Measurements from ENCODE around the gene ADAMTS9.

Gene ADAMTS9

DNA sequence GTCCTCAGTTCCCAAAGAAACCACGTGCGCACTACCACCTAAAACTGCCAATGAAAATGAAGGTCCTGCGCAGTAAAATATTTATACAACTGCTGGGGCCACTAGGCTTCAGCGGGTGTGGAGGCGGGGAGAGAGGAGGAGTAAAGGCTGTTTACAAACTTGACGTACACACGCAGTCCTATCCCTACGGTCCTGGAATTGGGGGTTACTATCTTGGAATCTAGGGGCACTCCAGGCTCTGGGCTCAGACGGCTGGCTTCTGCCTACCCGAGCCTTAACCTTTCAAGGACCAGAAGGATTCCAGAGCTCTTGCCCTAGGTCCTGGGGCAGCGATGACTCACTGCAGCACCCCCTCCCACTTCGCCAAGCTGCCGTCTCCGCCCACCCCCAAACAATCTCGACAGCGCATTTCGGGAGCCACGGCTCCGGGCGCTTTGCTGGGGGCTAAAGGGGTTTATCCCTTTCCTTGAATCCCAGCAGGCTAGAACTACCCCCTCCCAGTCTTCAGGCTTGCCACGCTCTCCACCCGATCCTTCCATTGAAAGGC is 3.0 kb downstream of the ADAMTS9 start:
- peak overlapping the region; percentile 79 for H3K4me3 ChIP-seq (ENCODE audit: insufficient read length, low read depth)
- H3K36me3 ChIP-seq (ENCODE audit: insufficient read depth, insufficient read length, low read length) = peaks cover 32% of the 10 kb centered on the region

DNA sequence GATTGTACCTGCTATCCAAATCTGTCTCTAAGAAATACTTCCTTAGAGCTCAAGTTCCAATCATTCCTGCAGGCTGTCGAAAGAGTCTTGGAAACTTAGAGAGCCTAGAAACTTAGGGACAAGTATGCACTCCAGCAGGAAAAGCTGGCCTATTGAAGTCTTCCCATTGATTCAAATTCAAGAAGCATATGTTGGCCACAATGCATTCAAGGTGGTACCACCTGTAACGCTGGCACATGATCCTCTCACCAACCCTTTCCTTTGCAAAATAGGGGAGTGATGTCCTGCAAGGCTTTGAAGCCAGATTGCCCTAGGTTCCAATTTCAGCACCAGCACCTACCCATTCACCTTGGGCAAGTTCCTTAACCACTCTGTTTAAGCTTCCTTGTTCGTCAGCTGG is 6.0 kb downstream of the ADAMTS9 start:
- Histone ChIP-seq H3K36me3 (ENCODE audit: insufficient read depth, insufficient read length, low read length) (peaks cover 59% of the 10 kb centered on the region), H3K4me3 (ENCODE audit: insufficient read length, low read depth) (no peak overlapping the region), H3K9me3 (ENCODE audit: insufficient read depth, low read length) (no peaks in the 10 kb centered on the region), H3K9ac (ENCODE audit: insufficient read length, low read depth) (no peak overlapping the region), H3K4me1 (ENCODE audit: insufficient read depth, insufficient read length) (peaks cover 6% of the 10 kb centered on the region), H3K27me3 (ENCODE audit: insufficient read depth, insufficient read length) (no peaks in the 10 kb centered on the region)
- DNase-seq (ENCODE audit: low read depth, low spot score) = no peak
- TF ChIP-seq YY1 (IDR thresholded peaks at IDR 0.05; ENCODE audit: insufficient read depth, insufficient read length) (no peak), ZNF274 (IDR thresholded peaks at IDR 0.05; ENCODE audit: low read depth, low read length) (no peak), SUZ12 (IDR thresholded peaks at IDR 0.05; ENCODE audit: extremely low read depth, insufficient read depth, insufficient read length) (no peak)

More for the DNA sequence above, 3.0 kb downstream of the ADAMTS9 start:
- Histone ChIP-seq H3K27me3 (ENCODE audit: insufficient read depth, insufficient read length) (no peaks in the 10 kb centered on the region), H3K9me3 (ENCODE audit: insufficient read depth, low read length) (no peaks in the 10 kb centered on the region), H3K4me1 (ENCODE audit: insufficient read depth, insufficient read length) (peaks cover 6% of the 10 kb centered on the region), H3K9ac (ENCODE audit: insufficient read length, low read depth) (peak overlapping the region; percentile 91)
- DNase-seq (ENCODE audit: low read depth, low spot score) = no peak
- TF ChIP-seq ZNF274 (IDR thresholded peaks at IDR 0.05; ENCODE audit: low read depth, low read length) (no peak), YY1 (IDR thresholded peaks at IDR 0.05; ENCODE audit: insufficient read depth, insufficient read length) (no peak), SUZ12 (IDR thresholded peaks at IDR 0.05; ENCODE audit: extremely low read depth, insufficient read depth, insufficient read length) (no peak)

DNA sequence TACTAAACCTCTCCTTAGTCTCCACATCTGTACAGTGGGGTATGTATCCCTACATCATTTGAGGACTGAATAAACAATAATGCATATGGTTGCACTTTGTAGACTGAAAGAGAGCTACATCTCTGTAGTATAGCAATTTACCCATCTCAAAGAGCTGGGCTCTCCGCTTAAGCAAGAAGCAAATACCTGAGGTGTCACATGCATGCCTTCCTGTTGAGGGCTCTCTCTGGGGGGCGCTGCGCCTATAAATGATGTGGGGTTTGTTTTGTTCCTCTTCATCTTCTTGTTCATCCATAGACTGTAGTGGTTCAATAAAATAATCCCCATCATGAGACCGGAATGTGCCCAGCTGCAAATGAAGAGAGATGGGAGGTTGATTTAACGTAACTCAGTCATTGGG is 6.8 kb downstream of the ADAMTS9 start:
- Histone ChIP-seq H3K27me3 (ENCODE audit: insufficient read depth, insufficient read length) (no peaks in the 10 kb centered on the region), H3K36me3 (ENCODE audit: insufficient read depth, insufficient read length, low read length) (peaks cover 61% of the 10 kb centered on the region), H3K4me1 (ENCODE audit: insufficient read depth, insufficient read length) (peaks cover 6% of the 10 kb centered on the region), H3K4me3 (ENCODE audit: insufficient read length, low read depth) (no peak overlapping the region), H3K9me3 (ENCODE audit: insufficient read depth, low read length) (no peaks in the 10 kb centered on the region), H3K9ac (ENCODE audit: insufficient read length, low read depth) (no peak overlapping the region)
- TF ChIP-seq ZNF274 (IDR thresholded peaks at IDR 0.05; ENCODE audit: low read depth, low read length) (no peak), SUZ12 (IDR thresholded peaks at IDR 0.05; ENCODE audit: extremely low read depth, insufficient read depth, insufficient read length) (no peak), YY1 (IDR thresholded peaks at IDR 0.05; ENCODE audit: insufficient read depth, insufficient read length) (no peak)
- DNase-seq (ENCODE audit: low read depth, low spot score) = no peak

DNA sequence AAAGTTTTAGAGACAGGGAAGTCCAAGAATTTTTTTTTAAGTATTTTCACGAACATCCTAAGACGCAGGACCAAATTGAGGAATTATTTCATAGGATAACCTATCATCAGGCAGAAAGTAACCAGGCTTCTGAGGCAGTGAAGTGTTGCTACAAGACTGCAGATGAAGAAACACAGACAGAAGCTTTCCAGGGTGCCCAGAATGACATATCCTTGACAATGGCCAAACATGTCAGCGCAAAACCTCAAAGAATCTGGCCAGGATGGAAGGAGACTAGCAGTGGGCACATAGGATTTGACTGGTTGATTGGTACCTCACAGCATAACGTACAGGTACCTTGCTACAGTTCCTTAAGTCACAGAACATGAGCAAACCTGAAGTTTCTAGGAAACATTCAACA is 7.5 kb downstream of the ADAMTS9 start:
- no peak overlapping the region for H3K9ac ChIP-seq (ENCODE audit: insufficient read length, low read depth)
- no peak overlapping the region for H3K4me3 ChIP-seq (ENCODE audit: insufficient read length, low read depth)
- no peaks in the 10 kb centered on the region for H3K27me3 ChIP-seq (ENCODE audit: insufficient read depth, insufficient read length)
- TF ChIP-seq YY1 (IDR thresholded peaks at IDR 0.05; ENCODE audit: insufficient read depth, insufficient read length) = no peak
- TF ChIP-seq SUZ12 (IDR thresholded peaks at IDR 0.05; ENCODE audit: extremely low read depth, insufficient read depth, insufficient read length) = no peak
- H3K9me3 ChIP-seq (ENCODE audit: insufficient read depth, low read length) = no peaks in the 10 kb centered on the region
- H3K4me1 ChIP-seq (ENCODE audit: insufficient read depth, insufficient read length) = peaks cover 6% of the 10 kb centered on the region
- H3K36me3 ChIP-seq (ENCODE audit: insufficient read depth, insufficient read length, low read length) = peaks cover 68% of the 10 kb centered on the region
- DNase-seq (ENCODE audit: low read depth, low spot score) = no peak

DNA sequence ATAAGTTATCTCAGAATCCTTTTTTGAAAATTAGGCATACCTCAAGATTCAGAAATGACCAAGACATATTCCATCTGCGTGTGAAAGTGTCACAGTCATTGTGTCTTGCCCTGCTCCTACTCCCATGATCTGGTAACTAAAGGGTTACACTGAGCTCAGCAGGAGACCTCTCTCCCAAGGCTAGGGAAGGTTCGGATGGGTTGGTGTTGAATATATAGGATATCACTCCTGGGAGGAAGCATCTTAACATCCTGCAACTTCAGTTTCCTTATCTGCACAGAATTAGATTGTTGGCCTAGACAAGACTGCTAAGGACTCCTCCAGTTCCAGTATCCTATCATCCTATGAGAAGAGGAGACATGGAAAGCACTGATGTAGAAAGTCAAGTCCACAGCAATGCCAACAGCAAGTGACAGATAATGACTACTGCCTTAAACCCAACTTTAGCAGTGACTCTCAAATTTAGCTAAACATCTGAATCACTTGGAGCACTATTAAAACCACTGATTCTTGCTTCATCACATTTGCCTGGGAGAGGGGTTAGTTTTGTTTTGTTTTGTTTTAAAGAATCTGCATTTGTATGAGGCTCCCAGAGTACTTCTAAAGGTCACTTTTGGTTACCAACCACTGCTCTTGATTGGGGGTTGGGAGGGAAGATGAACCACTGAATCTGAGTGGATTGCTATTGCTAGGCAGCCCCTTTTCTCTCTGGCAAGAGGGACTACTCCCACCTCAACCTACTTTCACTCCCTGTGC is 9.7 kb downstream of the ADAMTS9 start:
- no peak for TF ChIP-seq YY1 (IDR thresholded peaks at IDR 0.05; ENCODE audit: insufficient read depth, insufficient read length)
- no peak for TF ChIP-seq SUZ12 (IDR thresholded peaks at IDR 0.05; ENCODE audit: extremely low read depth, insufficient read depth, insufficient read length)
- no peak for TF ChIP-seq ZNF274 (IDR thresholded peaks at IDR 0.05; ENCODE audit: low read depth, low read length)
- H3K4me3 ChIP-seq (ENCODE audit: insufficient read length, low read depth) = no peak overlapping the region
- H3K36me3 ChIP-seq (ENCODE audit: insufficient read depth, insufficient read length, low read length) = peaks cover 62% of the 10 kb centered on the region
- H3K27me3 ChIP-seq (ENCODE audit: insufficient read depth, insufficient read length) = no peaks in the 10 kb centered on the region
- H3K9ac ChIP-seq (ENCODE audit: insufficient read length, low read depth) = no peak overlapping the region
- no peak for DNase-seq (ENCODE audit: low read depth, low spot score)
- no peaks in the 10 kb centered on the region for H3K9me3 ChIP-seq (ENCODE audit: insufficient read depth, low read length)
- H3K4me1 ChIP-seq (ENCODE audit: insufficient read depth, insufficient read length) = peaks cover 9% of the 10 kb centered on the region

DNA sequence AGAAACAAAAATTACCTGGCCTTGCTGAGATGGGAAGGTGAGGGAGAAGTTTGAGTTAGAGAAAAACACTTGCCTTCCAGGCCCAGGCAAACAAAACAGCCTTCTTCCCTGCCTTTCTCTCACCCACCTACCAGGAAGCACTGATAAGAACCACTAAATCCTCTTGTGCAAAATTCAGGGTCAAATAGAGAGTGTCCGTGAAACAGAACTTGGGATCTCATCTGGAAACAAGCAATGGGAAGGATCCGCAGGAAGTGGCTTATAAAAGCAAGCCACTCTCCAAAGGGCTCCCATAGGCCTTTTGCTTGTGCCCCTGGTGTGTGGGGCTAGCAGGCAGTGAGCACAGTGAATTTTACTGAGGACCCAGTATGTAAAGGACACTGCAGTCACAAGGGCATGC is 11.0 kb downstream of the ADAMTS9 start:
- peaks cover 59% of the 10 kb centered on the region for H3K36me3 ChIP-seq (ENCODE audit: insufficient read depth, insufficient read length, low read length)

DNA sequence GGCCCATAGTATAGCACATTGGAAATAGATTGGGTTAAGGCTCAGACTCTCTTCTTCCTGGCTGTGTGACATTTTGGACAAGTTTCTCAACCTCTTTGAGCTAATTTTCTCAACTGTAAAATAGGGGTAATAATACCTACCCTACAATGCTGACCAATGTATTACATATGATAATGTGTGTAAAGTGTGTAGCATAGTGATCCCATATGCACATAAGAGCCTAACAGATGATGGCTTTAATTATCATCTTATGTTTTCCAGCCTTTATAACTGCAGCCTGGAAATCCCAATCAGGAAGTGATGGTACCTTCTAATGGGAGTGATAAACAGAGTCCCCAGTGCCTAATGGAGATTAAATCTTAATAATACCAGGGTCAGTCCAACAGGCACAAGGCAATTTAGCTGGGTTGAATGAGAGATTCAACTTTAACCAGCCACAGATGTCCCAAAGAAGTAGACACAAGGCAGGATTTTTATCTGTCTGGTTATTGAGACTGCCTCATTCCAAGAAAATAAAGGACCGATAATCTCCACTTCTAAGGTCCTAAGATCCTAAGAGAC is 12.0 kb downstream of the ADAMTS9 start:
- peaks cover 4% of the 10 kb centered on the region for H3K4me1 ChIP-seq (ENCODE audit: insufficient read depth, insufficient read length)
- no peak for DNase-seq (ENCODE audit: low read depth, low spot score)
- H3K9me3 ChIP-seq (ENCODE audit: insufficient read depth, low read length) = no peaks in the 10 kb centered on the region
- no peak overlapping the region for H3K9ac ChIP-seq (ENCODE audit: insufficient read length, low read depth)
- H3K27me3 ChIP-seq (ENCODE audit: insufficient read depth, insufficient read length) = no peaks in the 10 kb centered on the region
- no peak for TF ChIP-seq SUZ12 (IDR thresholded peaks at IDR 0.05; ENCODE audit: extremely low read depth, insufficient read depth, insufficient read length)
- TF ChIP-seq ZNF274 (IDR thresholded peaks at IDR 0.05; ENCODE audit: low read depth, low read length) = no peak
- no peak for TF ChIP-seq YY1 (IDR thresholded peaks at IDR 0.05; ENCODE audit: insufficient read depth, insufficient read length)
- peaks cover 52% of the 10 kb centered on the region for H3K36me3 ChIP-seq (ENCODE audit: insufficient read depth, insufficient read length, low read length)
- no peak overlapping the region for H3K4me3 ChIP-seq (ENCODE audit: insufficient read length, low read depth)

More for the DNA sequence above, 11.0 kb downstream of the ADAMTS9 start:
- no peak overlapping the region for H3K9ac ChIP-seq (ENCODE audit: insufficient read length, low read depth)
- TF ChIP-seq SUZ12 (IDR thresholded peaks at IDR 0.05; ENCODE audit: extremely low read depth, insufficient read depth, insufficient read length) = no peak
- no peak for TF ChIP-seq YY1 (IDR thresholded peaks at IDR 0.05; ENCODE audit: insufficient read depth, insufficient read length)
- TF ChIP-seq ZNF274 (IDR thresholded peaks at IDR 0.05; ENCODE audit: low read depth, low read length) = no peak
- H3K4me3 ChIP-seq (ENCODE audit: insufficient read length, low read depth) = no peak overlapping the region
- H3K4me1 ChIP-seq (ENCODE audit: insufficient read depth, insufficient read length) = peaks cover 4% of the 10 kb centered on the region
- no peak for DNase-seq (ENCODE audit: low read depth, low spot score)
- H3K9me3 ChIP-seq (ENCODE audit: insufficient read depth, low read length) = no peaks in the 10 kb centered on the region
- no peaks in the 10 kb centered on the region for H3K27me3 ChIP-seq (ENCODE audit: insufficient read depth, insufficient read length)
